HEK293 (cell line): ENCODE results near the gene SCIN.

Source experiments
- ZBTB7A ChIP-seq: fragments of 450-650 bp; formaldehyde crosslinking; IDR thresholded peaks from 2 replicates; pipeline ENCODE4 v1.5.1; 2016; ENCODE audit warnings: low read depth, missing biosample characterization, missing genetic modification characterization
- TF ChIP-seq, protein P1 (sequence below): fragments of 450-650 bp; formaldehyde crosslinking; IDR thresholded peaks from 2 replicates; pipeline ENCODE4 v1.5.1; 2016; ENCODE audit warnings: missing biosample characterization, missing genetic modification characterization
- TF ChIP-seq, protein P2 (sequence below): fragments of 450-650 bp; formaldehyde crosslinking; IDR thresholded peaks from 2 replicates; pipeline ENCODE4 v1.5.1; 2016; ENCODE audit warnings: missing biosample characterization, missing genetic modification characterization, low read depth

DNA sequence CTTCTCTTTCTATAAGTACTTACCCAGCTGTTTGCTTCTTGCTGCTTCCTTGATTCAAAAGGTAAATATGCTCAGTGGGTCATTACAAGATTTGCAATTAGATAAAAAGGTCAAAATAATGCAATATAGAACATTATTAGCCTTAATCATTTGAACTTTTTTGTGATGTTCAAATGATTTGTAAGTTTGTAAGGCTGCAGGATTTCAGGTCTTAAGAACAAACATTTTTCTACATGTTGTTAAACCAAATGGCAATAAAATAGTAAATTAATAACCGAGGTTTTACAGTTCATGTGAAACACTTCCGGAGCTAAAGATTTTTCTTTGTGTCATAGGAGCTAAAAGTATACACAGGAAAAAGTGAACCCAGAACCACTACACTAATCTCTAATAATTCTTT, 16.2 kb upstream of the SCIN start:
- TF ChIP-seq, protein P1, sequence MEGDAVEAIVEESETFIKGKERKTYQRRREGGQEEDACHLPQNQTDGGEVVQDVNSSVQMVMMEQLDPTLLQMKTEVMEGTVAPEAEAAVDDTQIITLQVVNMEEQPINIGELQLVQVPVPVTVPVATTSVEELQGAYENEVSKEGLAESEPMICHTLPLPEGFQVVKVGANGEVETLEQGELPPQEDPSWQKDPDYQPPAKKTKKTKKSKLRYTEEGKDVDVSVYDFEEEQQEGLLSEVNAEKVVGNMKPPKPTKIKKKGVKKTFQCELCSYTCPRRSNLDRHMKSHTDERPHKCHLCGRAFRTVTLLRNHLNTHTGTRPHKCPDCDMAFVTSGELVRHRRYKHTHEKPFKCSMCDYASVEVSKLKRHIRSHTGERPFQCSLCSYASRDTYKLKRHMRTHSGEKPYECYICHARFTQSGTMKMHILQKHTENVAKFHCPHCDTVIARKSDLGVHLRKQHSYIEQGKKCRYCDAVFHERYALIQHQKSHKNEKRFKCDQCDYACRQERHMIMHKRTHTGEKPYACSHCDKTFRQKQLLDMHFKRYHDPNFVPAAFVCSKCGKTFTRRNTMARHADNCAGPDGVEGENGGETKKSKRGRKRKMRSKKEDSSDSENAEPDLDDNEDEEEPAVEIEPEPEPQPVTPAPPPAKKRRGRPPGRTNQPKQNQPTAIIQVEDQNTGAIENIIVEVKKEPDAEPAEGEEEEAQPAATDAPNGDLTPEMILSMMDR (tag by site-specific recombination): no peak
- TF ChIP-seq ZBTB7A (tag by site-specific recombination): no peak
- TF ChIP-seq, protein P2, sequence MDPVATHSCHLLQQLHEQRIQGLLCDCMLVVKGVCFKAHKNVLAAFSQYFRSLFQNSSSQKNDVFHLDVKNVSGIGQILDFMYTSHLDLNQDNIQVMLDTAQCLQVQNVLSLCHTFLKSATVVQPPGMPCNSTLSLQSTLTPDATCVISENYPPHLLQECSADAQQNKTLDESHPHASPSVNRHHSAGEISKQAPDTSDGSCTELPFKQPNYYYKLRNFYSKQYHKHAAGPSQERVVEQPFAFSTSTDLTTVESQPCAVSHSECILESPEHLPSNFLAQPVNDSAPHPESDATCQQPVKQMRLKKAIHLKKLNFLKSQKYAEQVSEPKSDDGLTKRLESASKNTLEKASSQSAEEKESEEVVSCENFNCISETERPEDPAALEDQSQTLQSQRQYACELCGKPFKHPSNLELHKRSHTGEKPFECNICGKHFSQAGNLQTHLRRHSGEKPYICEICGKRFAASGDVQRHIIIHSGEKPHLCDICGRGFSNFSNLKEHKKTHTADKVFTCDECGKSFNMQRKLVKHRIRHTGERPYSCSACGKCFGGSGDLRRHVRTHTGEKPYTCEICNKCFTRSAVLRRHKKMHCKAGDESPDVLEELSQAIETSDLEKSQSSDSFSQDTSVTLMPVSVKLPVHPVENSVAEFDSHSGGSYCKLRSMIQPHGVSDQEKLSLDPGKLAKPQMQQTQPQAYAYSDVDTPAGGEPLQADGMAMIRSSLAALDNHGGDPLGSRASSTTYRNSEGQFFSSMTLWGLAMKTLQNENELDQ (tag by site-specific recombination): no peak
